ENCODE results near the gene UGT2B7.

GRCh38 chr4:69073375-69073774 is 22.9 kb upstream of the UGT2B7 start:
- TF ChIP-seq, protein P1, sequence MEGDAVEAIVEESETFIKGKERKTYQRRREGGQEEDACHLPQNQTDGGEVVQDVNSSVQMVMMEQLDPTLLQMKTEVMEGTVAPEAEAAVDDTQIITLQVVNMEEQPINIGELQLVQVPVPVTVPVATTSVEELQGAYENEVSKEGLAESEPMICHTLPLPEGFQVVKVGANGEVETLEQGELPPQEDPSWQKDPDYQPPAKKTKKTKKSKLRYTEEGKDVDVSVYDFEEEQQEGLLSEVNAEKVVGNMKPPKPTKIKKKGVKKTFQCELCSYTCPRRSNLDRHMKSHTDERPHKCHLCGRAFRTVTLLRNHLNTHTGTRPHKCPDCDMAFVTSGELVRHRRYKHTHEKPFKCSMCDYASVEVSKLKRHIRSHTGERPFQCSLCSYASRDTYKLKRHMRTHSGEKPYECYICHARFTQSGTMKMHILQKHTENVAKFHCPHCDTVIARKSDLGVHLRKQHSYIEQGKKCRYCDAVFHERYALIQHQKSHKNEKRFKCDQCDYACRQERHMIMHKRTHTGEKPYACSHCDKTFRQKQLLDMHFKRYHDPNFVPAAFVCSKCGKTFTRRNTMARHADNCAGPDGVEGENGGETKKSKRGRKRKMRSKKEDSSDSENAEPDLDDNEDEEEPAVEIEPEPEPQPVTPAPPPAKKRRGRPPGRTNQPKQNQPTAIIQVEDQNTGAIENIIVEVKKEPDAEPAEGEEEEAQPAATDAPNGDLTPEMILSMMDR (IDR thresholded peaks at IDR 0.05), result no peak
- no peak for TF ChIP-seq POLR2A (IDR thresholded peaks at IDR 0.05)

Measured in uterus (tissue), 2 donors.